ENCODE data around the gene SYT11.
"Not testable (repeated sequence)": the region's sequence is repeated elsewhere in the genome, so short reads cannot be mapped to it uniquely, and the experiment has no call there.

The SYT11 gene

DNA sequence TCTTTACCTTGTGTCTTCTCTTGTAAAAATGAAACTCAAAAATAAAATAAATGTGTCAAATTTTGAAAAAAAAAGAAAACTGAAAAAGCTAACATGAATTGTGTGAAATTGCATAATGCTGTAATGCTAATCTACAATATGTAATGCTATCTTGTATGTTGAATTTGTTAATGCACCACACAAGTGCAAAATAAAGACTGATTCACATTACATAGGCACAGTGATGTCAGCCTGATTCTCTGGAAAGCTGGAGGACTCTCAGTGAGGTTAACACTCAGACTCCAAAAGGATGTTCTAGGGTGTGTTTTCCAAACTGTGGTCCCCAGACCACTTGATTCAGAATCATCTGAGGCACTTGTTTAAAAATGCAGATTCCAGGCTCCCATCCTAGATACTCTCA, 25.6 kb downstream of the SYT11 start:
- no peak overlapping the region for H3K4me3 ChIP-seq (ENCODE audit: control insufficient read depth, low read depth, low read length)
- TF ChIP-seq, protein P1, sequence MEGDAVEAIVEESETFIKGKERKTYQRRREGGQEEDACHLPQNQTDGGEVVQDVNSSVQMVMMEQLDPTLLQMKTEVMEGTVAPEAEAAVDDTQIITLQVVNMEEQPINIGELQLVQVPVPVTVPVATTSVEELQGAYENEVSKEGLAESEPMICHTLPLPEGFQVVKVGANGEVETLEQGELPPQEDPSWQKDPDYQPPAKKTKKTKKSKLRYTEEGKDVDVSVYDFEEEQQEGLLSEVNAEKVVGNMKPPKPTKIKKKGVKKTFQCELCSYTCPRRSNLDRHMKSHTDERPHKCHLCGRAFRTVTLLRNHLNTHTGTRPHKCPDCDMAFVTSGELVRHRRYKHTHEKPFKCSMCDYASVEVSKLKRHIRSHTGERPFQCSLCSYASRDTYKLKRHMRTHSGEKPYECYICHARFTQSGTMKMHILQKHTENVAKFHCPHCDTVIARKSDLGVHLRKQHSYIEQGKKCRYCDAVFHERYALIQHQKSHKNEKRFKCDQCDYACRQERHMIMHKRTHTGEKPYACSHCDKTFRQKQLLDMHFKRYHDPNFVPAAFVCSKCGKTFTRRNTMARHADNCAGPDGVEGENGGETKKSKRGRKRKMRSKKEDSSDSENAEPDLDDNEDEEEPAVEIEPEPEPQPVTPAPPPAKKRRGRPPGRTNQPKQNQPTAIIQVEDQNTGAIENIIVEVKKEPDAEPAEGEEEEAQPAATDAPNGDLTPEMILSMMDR (conservative IDR thresholded peaks at IDR 0.05; ENCODE audit: control insufficient read depth, insufficient read depth, low read depth, low read length), result no peak
- no peak for DNase-seq (ENCODE audit: low read depth)

DNA sequence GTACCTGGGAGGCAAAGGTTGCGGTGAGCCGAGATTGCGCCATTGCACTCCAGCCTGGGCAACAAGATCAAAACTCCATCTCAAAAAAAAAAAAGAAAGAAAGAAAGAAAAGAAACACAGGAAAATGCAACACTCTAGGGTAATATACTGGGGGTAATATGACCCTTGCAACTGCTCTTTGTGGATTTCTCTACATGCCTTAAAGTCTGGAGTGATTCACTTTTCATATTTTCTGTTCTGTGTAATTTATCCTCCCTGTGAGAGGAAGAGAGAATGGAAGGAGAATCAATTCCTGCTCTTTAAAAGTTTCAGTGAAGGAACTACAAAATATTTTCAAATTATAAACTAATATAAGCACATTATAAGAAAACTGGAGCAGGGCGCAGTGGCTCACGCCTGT, 29.1 kb downstream of the SYT11 start:
- no peak overlapping the region for H3K4me3 ChIP-seq (ENCODE audit: control insufficient read depth, low read depth, low read length)
- TF ChIP-seq, protein P1 (conservative IDR thresholded peaks at IDR 0.05; ENCODE audit: control insufficient read depth, insufficient read depth, low read depth, low read length), result no peak
- DNase-seq (ENCODE audit: low read depth), result no peak

- H3K4me3 ChIP-seq (ENCODE audit: control insufficient read depth, low read depth, low read length), result no peak overlapping the region
- DNase-seq (ENCODE audit: low read depth), result no peak
- TF ChIP-seq, protein P1 (conservative IDR thresholded peaks at IDR 0.05; ENCODE audit: control insufficient read depth, insufficient read depth, low read depth, low read length), result no peak
Measured at GRCh38 chr1:155889566-155889965, 30.2 kb downstream of the SYT11 start.

DNA sequence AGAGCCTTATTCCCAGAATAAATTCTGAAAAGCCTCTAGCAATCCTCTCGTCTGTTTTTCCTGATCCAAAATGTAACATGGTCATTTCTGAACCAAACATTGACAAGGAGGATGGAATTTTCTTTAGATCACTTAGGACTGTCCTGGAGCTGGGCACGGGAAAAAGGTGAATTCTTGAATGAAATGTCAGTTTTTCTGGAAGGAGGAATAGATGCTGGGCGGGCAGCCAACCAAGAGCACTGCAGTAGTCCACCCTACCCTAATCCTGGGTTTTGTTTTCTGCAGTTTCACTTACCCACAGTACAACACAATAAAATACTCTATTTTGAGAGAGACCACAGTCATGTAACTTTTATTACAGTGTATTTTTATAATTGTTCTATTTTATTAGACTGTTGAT, 30.9 kb downstream of the SYT11 start:
- H3K4me3 ChIP-seq (ENCODE audit: control insufficient read depth, low read depth, low read length), result no peak overlapping the region
- DNase-seq (ENCODE audit: low read depth), result no peak
- TF ChIP-seq, protein P1 (conservative IDR thresholded peaks at IDR 0.05; ENCODE audit: control insufficient read depth, insufficient read depth, low read depth, low read length), result no peak

- TF ChIP-seq, protein P1 (conservative IDR thresholded peaks at IDR 0.05; ENCODE audit: control insufficient read depth, insufficient read depth, low read depth, low read length), result no peak
- DNase-seq (ENCODE audit: low read depth), result peak; percentile 79
- H3K4me3 ChIP-seq (ENCODE audit: control insufficient read depth, low read depth, low read length), result no peak overlapping the region
Measured at GRCh38 chr1:155892796-155893195, 33.4 kb downstream of the SYT11 start.

- DNase-seq (ENCODE audit: low read depth), result peak; percentile 90
- no peak overlapping the region for H3K4me3 ChIP-seq (ENCODE audit: control insufficient read depth, low read depth, low read length)
- TF ChIP-seq, protein P1 (conservative IDR thresholded peaks at IDR 0.05; ENCODE audit: control insufficient read depth, insufficient read depth, low read depth, low read length), result no peak
Measured at GRCh38 chr1:155893389-155894142, 34.2 kb downstream of the SYT11 start.

- not testable (repeated sequence) for DNase-seq (ENCODE audit: low read depth); H3K4me3 ChIP-seq (ENCODE audit: control insufficient read depth, low read depth, low read length)
Measured at GRCh38 chr1:155895617-155896016, 36.2 kb downstream of the SYT11 start.

- not testable (repeated sequence) for H3K4me3 ChIP-seq (ENCODE audit: control insufficient read depth, low read depth, low read length); DNase-seq (ENCODE audit: low read depth)
Measured at GRCh38 chr1:155896476-155896875, 37.1 kb downstream of the SYT11 start.

Measured in fibroblast of mammary gland (primary cell).